Osteoblast (primary cell): ENCODE data around the gene AARS2. TPM values are rescaled to one million over a fixed set of nuclear protein-coding genes. Genes with fewer than 3 reads are reported as not detected.

Experiments
- DNase-seq: peaks from one replicate; pipeline ENCODE4 v3.0.0; 2011; ENCODE audit warnings: low spot score, mixed read lengths; ENCODE audit not compliant: insufficient read length; ENCODE audit errors: missing footprints
- H2AFZ ChIP-seq: 2 replicates; pipeline ENCODE4 v1.6.0; 2011; ENCODE audit warnings: mild to moderate bottlenecking, low read length
- H3K27ac ChIP-seq: 2 replicates; pipeline ENCODE4 v1.5.1; 2011; ENCODE audit warnings: mild to moderate bottlenecking, low read depth, low read length, moderate library complexity
- H3K27me3 ChIP-seq: 2 replicates; pipeline ENCODE4 v1.6.0; 2012; ENCODE audit warnings: mild to moderate bottlenecking, control low read depth, inconsistent platforms, low read length, moderate library complexity; ENCODE audit not compliant: insufficient read depth
- H3K36me3 ChIP-seq: 2 replicates; pipeline ENCODE4 v1.5.1; 2011; ENCODE audit warnings: mild to moderate bottlenecking, low read length, control low read depth, moderate library complexity; ENCODE audit not compliant: insufficient read depth
- H3K4me1 ChIP-seq: 2 replicates; pipeline ENCODE4 v1.5.1; 2011; ENCODE audit warnings: mild to moderate bottlenecking, low read length, control low read depth, moderate library complexity; ENCODE audit not compliant: insufficient read depth
- H3K4me2 ChIP-seq: 2 replicates; pipeline ENCODE4 v1.6.0; 2011; ENCODE audit warnings: mild to moderate bottlenecking, low read length; ENCODE audit not compliant: insufficient read depth
- H3K4me3 ChIP-seq: fragments of 200-600 bp; sonication (generic); 3 replicates; pipeline ENCODE4 v1.5.1; 2012; ENCODE audit warnings: mild to moderate bottlenecking, low read length, inconsistent platforms; ENCODE audit not compliant: insufficient read depth
- H3K79me2 ChIP-seq: 2 replicates; pipeline ENCODE4 v1.6.0; 2012; ENCODE audit warnings: mild to moderate bottlenecking, low read length, control low read depth, inconsistent platforms; ENCODE audit not compliant: insufficient read depth
- H3K9me3 ChIP-seq: 2 replicates; pipeline ENCODE4 v1.5.1; 2011; ENCODE audit warnings: low read depth, low read length, control low read depth
- H4K20me1 ChIP-seq: 2 replicates; pipeline ENCODE4 v1.6.0; 2012; ENCODE audit warnings: mild to moderate bottlenecking, low read length, control low read depth; ENCODE audit not compliant: insufficient read depth
- total RNA-seq: library from RNA; depleted of rRNA; stranded (reverse); fragments of >200 nt; gene quantifications from 2 replicates; pipeline ENCODE4 v1.2.3, GENCODE V29; 2012
- TF ChIP-seq, protein P1 (sequence below): IDR thresholded peaks from 2 replicates; pipeline ENCODE4 v1.5.1; 2011; ENCODE audit warnings: mild to moderate bottlenecking, low read depth, low read length, moderate library complexity; ENCODE audit errors: extremely low read depth

Gene AARS2
- total RNA-seq, 1 donor, result 6.2 TPM

DNA sequence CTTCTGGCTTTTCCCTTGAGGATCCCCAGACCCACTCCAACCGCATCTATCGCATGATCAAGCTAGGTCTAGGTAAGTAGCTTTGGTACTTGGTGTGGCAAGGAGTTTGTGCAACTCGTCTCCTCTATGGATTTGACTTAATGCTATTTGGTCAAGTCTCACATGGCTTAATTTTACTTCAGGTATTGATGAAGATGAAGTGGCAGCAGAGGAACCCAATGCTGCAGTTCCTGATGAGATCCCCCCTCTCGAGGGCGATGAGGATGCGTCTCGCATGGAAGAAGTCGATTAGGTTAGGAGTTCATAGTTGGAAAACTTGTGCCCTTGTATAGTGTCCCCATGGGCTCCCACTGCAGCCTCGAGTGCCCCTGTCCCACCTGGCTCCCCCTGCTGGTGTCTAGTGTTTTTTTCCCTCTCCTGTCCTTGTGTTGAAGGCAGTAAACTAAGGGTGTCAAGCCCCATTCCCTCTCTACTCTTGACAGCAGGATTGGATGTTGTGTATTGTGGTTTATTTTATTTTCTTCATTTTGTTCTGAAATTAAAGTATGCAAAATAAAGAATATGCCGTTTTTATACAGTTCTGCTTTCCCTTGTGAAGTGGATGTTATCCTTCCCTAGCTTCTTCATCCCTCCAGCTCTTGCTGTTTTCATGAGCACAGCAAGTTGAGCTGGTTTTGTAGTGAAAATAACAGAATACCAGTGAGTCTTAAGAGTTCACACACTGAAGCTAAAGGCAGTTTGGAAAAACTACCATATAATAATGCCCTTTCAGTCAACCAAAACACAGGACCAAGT is 59.6 kb downstream of the AARS2 start:
- Histone ChIP-seq H3K27ac (no peak overlapping the region), H3K9me3 (no peaks in the 10 kb centered on the region), H4K20me1 (peaks cover 75% of the 10 kb centered on the region), H3K4me3 (no peak overlapping the region), H3K27me3 (no peaks in the 10 kb centered on the region), H2AFZ (no peak overlapping the region), H3K4me2 (no peak overlapping the region), H3K79me2 (peaks cover 75% of the 10 kb centered on the region), H3K36me3 (peaks cover 73% of the 10 kb centered on the region), H3K4me1 (peaks cover 32% of the 10 kb centered on the region)
- peak; percentile 36 for DNase-seq
- TF ChIP-seq, protein P1, sequence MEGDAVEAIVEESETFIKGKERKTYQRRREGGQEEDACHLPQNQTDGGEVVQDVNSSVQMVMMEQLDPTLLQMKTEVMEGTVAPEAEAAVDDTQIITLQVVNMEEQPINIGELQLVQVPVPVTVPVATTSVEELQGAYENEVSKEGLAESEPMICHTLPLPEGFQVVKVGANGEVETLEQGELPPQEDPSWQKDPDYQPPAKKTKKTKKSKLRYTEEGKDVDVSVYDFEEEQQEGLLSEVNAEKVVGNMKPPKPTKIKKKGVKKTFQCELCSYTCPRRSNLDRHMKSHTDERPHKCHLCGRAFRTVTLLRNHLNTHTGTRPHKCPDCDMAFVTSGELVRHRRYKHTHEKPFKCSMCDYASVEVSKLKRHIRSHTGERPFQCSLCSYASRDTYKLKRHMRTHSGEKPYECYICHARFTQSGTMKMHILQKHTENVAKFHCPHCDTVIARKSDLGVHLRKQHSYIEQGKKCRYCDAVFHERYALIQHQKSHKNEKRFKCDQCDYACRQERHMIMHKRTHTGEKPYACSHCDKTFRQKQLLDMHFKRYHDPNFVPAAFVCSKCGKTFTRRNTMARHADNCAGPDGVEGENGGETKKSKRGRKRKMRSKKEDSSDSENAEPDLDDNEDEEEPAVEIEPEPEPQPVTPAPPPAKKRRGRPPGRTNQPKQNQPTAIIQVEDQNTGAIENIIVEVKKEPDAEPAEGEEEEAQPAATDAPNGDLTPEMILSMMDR, result peak; percentile 48

DNA sequence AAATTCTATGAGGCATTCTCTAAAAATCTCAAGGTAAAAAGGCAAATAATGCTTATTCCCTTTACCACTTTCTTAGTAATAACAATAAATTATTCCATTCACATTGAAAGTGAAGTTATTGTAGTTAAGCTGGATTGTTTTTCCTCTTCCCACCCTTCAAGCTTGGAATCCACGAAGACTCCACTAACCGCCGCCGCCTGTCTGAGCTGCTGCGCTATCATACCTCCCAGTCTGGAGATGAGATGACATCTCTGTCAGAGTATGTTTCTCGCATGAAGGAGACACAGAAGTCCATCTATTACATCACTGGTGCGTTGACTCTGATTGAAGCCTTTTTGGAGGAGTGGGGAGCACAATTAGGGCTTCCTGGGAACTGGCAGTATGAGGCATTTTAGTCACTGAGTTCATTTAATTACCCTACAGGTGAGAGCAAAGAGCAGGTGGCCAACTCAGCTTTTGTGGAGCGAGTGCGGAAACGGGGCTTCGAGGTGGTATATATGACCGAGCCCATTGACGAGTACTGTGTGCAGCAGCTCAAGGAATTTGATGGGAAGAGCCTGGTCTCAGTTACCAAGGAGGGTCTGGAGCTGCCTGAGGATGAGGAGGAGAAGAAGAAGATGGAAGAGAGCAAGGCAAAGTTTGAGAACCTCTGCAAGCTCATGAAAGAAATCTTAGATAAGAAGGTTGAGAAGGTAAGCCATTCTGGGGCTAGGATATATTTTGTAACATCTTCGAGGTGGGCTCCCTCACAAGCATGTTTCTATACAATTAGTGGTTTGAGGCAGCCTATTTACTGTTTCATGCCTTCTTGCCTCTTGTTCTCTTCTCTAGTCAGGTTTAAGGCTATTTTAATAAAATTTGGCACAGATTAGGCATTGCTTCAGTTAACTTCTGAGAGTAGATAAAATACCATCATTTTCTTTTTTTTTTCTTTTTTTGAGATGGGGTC is 61.3 kb downstream of the AARS2 start:
- no peaks in the 10 kb centered on the region for H3K27me3 ChIP-seq
- H3K4me1 ChIP-seq, result peaks cover 30% of the 10 kb centered on the region
- H3K4me3 ChIP-seq, result no peak overlapping the region
- no peak overlapping the region for H3K27ac ChIP-seq
- no peak overlapping the region for H3K4me2 ChIP-seq
- DNase-seq, result peak; percentile 23
- H3K79me2 ChIP-seq, result peaks cover 88% of the 10 kb centered on the region
- TF ChIP-seq, protein P1, result no peak
- H2AFZ ChIP-seq, result no peak overlapping the region
- H4K20me1 ChIP-seq, result peaks cover 90% of the 10 kb centered on the region
- H3K9me3 ChIP-seq, result no peaks in the 10 kb centered on the region
- peaks cover 73% of the 10 kb centered on the region for H3K36me3 ChIP-seq

DNA sequence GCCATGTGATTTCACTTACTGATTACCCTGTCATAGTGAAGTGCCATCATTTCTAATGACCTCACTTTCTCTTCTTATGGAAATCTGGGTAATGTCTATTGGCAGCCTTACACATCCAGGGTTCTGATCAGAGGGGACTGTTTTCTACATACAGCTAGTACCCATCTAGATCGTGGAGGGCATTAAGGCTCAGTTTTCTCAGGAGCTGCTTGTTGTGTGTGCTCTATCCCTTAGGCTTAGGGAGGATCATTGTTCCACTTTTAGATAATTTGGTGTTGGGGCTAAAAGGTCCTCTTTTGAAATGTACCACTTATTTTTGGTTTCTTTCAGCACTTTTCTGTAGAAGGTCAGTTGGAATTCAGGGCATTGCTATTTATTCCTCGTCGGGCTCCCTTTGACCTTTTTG is 62.4 kb downstream of the AARS2 start:
- Histone ChIP-seq H3K79me2 (peaks cover 78% of the 10 kb centered on the region), H3K36me3 (peaks cover 71% of the 10 kb centered on the region), H3K27me3 (no peaks in the 10 kb centered on the region), H4K20me1 (peaks cover 79% of the 10 kb centered on the region), H3K27ac (no peak overlapping the region), H2AFZ (no peak overlapping the region), H3K9me3 (no peaks in the 10 kb centered on the region), H3K4me2 (no peak overlapping the region), H3K4me1 (peaks cover 24% of the 10 kb centered on the region), H3K4me3 (no peak overlapping the region)
- TF ChIP-seq, protein P1, result no peak
- peak; percentile 39 for DNase-seq
